ENCODE results near the gene RNF11. TPM values are rescaled to one million over a fixed set of nuclear protein-coding genes. Genes with fewer than 3 reads are reported as not detected.

Gene RNF11
- total RNA-seq, 4 donors from 2014 or later, result 77.6 to 86.5 (median 85.3) TPM

DNA sequence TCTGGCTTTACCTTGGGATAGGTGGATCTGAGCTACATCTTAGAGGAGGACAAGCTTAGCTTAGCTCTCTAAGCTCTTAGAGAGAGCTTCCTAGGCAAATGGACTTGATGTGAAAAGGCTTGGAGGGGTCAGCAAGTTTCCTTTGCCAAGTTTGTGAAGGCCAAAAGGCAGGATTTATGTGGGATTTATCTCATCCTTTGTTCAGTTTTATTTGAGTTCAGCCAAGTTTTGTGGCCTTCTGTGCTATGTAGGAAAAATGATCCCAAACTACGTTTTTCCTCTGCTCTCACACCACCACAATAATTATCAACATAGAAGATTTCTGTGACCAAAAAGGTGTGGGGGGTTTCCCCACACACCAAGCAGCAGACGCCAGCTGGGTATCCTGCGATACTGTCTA is 26.0 kb upstream of the RNF11 start:
- TF ChIP-seq, protein P1, sequence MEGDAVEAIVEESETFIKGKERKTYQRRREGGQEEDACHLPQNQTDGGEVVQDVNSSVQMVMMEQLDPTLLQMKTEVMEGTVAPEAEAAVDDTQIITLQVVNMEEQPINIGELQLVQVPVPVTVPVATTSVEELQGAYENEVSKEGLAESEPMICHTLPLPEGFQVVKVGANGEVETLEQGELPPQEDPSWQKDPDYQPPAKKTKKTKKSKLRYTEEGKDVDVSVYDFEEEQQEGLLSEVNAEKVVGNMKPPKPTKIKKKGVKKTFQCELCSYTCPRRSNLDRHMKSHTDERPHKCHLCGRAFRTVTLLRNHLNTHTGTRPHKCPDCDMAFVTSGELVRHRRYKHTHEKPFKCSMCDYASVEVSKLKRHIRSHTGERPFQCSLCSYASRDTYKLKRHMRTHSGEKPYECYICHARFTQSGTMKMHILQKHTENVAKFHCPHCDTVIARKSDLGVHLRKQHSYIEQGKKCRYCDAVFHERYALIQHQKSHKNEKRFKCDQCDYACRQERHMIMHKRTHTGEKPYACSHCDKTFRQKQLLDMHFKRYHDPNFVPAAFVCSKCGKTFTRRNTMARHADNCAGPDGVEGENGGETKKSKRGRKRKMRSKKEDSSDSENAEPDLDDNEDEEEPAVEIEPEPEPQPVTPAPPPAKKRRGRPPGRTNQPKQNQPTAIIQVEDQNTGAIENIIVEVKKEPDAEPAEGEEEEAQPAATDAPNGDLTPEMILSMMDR (IDR thresholded peaks at IDR 0.05 in 4 of 5, conservative IDR thresholded peaks at IDR 0.05 in 1 of 5), result no peak
- TF ChIP-seq POLR2A (IDR thresholded peaks at IDR 0.05), result no peak
- no peaks in the 10 kb centered on the region for H3K27me3 ChIP-seq
- H3K4me3 ChIP-seq, result no peak overlapping the region
- no peaks in the 10 kb centered on the region for H3K4me1 ChIP-seq
- intact Hi-C loops (cut with DNase I; ENCODE audit: low total_unique reads) (no loop called here), in situ Hi-C loops (cut with MboI; ENCODE audit: low sequenced_read_pairs in 4 of 4) (no loop called here)
- H3K36me3 ChIP-seq, result no peaks in the 10 kb centered on the region
- no peaks in the 10 kb centered on the region for H3K9me3 ChIP-seq
- no peak for DNase-seq
- no peak for ATAC-seq
- no peak overlapping the region for H3K27ac ChIP-seq

DNA sequence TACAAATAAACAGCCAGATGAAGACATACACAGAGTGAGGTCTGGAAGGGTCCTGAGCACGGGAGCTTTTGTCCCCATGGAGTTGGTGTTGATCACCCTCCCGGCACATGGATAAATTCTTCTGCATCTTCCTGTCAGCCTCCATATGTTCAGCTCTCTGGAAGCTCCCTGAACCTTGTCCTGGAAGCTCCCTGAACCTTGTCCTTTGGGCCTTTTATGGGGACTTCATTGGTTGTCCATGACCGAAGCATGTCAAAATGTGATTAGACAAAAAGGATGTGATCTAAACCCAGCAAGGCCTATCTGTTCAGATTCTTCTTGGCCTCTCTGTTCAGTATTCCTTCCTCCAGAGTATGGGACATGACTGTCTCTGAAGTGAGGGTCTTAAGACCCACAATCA is 25.4 kb upstream of the RNF11 start:
- H3K9me3 ChIP-seq, result no peaks in the 10 kb centered on the region
- DNase-seq (no peak), ATAC-seq (no peak)
- no peaks in the 10 kb centered on the region for H3K27me3 ChIP-seq
- in situ Hi-C loops (cut with MboI; ENCODE audit: low sequenced_read_pairs in 4 of 4) (no loop called here), intact Hi-C loops (cut with DNase I; ENCODE audit: low total_unique reads) (no loop called here)
- no peaks in the 10 kb centered on the region for H3K36me3 ChIP-seq
- no peaks in the 10 kb centered on the region for H3K4me1 ChIP-seq
- TF ChIP-seq POLR2A (IDR thresholded peaks at IDR 0.05), result no peak
- TF ChIP-seq, protein P1 (IDR thresholded peaks at IDR 0.05 in 4 of 5, conservative IDR thresholded peaks at IDR 0.05 in 1 of 5), result no peak
- no peak overlapping the region for H3K4me3 ChIP-seq
- H3K27ac ChIP-seq, result no peak overlapping the region

DNA sequence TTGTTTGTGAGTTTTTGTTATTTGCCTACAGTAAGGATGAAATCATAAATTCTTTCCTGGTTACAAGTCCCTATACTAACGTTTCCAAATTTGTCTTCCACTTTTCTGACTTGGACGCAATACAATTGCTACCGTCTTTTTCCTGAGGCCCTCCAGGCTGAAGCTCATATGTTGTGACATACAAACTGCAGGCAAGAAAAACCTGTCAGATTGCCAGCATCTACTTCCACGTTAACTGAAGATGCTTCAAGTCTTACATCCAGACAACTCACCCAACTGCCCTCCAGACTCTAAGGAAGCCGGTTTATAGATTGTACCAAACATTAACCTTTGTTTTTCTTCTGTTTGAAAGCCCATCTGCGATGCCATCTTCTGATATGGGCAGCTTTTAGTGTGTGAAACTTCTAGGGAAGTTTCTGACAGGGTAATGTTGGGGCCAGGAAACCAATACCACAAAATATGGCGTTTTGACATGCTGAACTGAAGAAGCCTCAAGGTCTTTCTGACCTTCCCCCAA is 21.4 kb upstream of the RNF11 start:
- Histone ChIP-seq H3K36me3 (no peaks in the 10 kb centered on the region), H3K27ac (no peak overlapping the region), H3K4me3 (no peak overlapping the region), H3K4me1 (no peaks in the 10 kb centered on the region), H3K9me3 (no peaks in the 10 kb centered on the region), H3K27me3 (no peaks in the 10 kb centered on the region)
- DNase-seq, result no peak
- in situ Hi-C loops (cut with MboI; ENCODE audit: low sequenced_read_pairs in 4 of 4), result no loop called here
- no peak for ATAC-seq
- intact Hi-C loops (cut with DNase I; ENCODE audit: low total_unique reads), result no loop called here
- no peak for TF ChIP-seq POLR2A (IDR thresholded peaks at IDR 0.05)
- TF ChIP-seq, protein P1 (IDR thresholded peaks at IDR 0.05 in 4 of 5, conservative IDR thresholded peaks at IDR 0.05 in 1 of 5), result no peak

DNA sequence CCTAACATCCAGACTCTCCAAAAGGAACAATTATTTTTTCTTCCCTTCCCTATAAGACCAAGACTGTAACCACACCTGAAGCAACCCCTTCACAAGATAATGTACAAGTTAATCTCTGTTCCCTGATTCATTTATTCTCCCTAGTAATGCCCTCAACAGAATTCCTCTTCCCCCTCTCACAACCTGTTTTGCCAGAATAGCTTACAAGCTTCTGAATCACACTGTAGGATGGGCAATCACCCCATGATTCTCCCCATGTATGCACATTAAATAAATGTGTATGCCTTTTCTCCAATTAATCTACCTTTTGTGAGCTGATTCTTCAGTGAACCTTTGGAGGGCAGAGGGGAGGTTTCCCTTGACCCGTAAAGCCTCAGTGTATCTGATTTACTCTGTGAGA is 20.9 kb upstream of the RNF11 start:
- in situ Hi-C loops (cut with MboI; ENCODE audit: low sequenced_read_pairs in 4 of 4) (no loop called here), intact Hi-C loops (cut with DNase I; ENCODE audit: low total_unique reads) (no loop called here)
- no peak overlapping the region for H3K27ac ChIP-seq
- no peak for DNase-seq
- H3K36me3 ChIP-seq, result no peaks in the 10 kb centered on the region
- H3K4me3 ChIP-seq, result no peak overlapping the region
- no peak for ATAC-seq
- no peaks in the 10 kb centered on the region for H3K4me1 ChIP-seq
- TF ChIP-seq, protein P1 (IDR thresholded peaks at IDR 0.05 in 4 of 5, conservative IDR thresholded peaks at IDR 0.05 in 1 of 5), result no peak
- no peak for TF ChIP-seq POLR2A (IDR thresholded peaks at IDR 0.05)
- H3K27me3 ChIP-seq, result no peaks in the 10 kb centered on the region
- H3K9me3 ChIP-seq, result no peaks in the 10 kb centered on the region

DNA sequence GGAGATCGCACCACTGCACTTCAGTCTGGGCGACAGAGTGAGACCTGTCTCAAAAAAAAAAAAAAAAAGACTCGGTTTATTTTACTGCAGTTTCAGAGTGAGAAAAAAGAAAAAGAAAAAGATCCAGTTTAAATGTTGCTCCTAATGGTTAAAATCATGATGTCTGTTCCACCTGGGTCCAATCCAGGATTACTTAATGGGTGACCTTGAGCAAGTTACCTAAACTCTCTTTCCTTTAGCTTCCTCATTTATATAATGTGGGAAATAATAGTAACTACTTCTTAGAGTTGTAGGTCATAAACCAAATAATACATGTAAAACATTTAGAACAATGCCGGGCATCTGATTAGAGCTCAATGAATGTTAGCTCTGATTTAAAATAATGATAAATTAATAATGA is 19.4 kb upstream of the RNF11 start:
- Histone ChIP-seq H3K27ac (no peak overlapping the region), H3K4me3 (no peak overlapping the region), H3K4me1 (no peaks in the 10 kb centered on the region), H3K27me3 (no peaks in the 10 kb centered on the region), H3K36me3 (no peaks in the 10 kb centered on the region), H3K9me3 (no peaks in the 10 kb centered on the region)
- intact Hi-C loops (cut with DNase I; ENCODE audit: low total_unique reads) (no loop called here), in situ Hi-C loops (cut with MboI; ENCODE audit: low sequenced_read_pairs in 4 of 4) (no loop called here)
- DNase-seq (no peak), ATAC-seq (no peak)
- TF ChIP-seq, protein P1 (IDR thresholded peaks at IDR 0.05 in 4 of 5, conservative IDR thresholded peaks at IDR 0.05 in 1 of 5), result no peak
- no peak for TF ChIP-seq POLR2A (IDR thresholded peaks at IDR 0.05)

All from gastrocnemius medialis (tissue), 4 donors.